Motor neuron (in vitro differentiated cells): Measurements from ENCODE around the gene ZFAND2A. TPM values are rescaled to one million over a fixed set of nuclear protein-coding genes. Genes with fewer than 3 reads are reported as not detected.

Experiments used
- ATAC-seq, 8 experiments: fragments of 200-7000 bp; cut with Tn5 transposase; replicated peaks in 6 of 8; 2 replicates each; pipeline ENCODE4 v1.8.0; 2021; ENCODE audit warnings: mild to moderate bottlenecking in 8 of 8, moderate library complexity in 8 of 8
- H3K27ac ChIP-seq, 2 donors: fragments of 250-450 bp; sonication (Bioruptor Pico); 2 replicates each; pipeline ENCODE4 v1.9.0; 2021; ENCODE audit warnings: antibody characterized with exemption in 2 of 2, mild to moderate bottlenecking in 2 of 2, moderate library complexity in 1 of 2
- H3K4me1 ChIP-seq, 2 donors: fragments of 250-450 bp; sonication (Bioruptor Pico); replicated peaks in 1 of 2; 2 replicates each; pipeline ENCODE4 v1.6.1; 2021; ENCODE audit warnings: antibody characterized with exemption in 2 of 2, mild to moderate bottlenecking in 2 of 2, moderate library complexity in 1 of 2
- H3K4me3 ChIP-seq, 5 donors: fragments of 250-450 bp; sonication (Bioruptor Pico); 2 replicates each; pipeline ENCODE4 v1.9.0; 2021; ENCODE audit warnings: antibody characterized with exemption in 5 of 5, mild to moderate bottlenecking in 5 of 5, moderate library complexity in 4 of 5
- WGBS, 10 experiments: fragments of 450-650 bp; shearing (Covaris generic); methylation state at CpG; one replicate each; pipeline ENCODE4 v1.0.0; 2022; 5-methylcytosine and 5-hydroxymethylcytosine counted together
- in situ Hi-C, 9 experiments: fragments of 400-800 bp; cut with MboI; loops; one replicate each; pipeline ENCODE4 v1.15.0; 2021; ENCODE audit warnings: low sequenced_read_pairs in 9 of 9, low pct_unique_long_range_greater_than_20kb in 2 of 9; ENCODE audit not compliant: unreplicated experiment in 9 of 9
- total RNA-seq, 8 experiments: library from RNA; unstranded; fragments of 300-600 nt; gene quantifications; 2 replicates each; pipeline versions ENCODE4 v1.2.3 to v1.2.4, GENCODE V29; 2022

The ZFAND2A gene
- total RNA-seq, 8 experiments from 2014 or later, result 14.7 to 68.5 (median 41.3) TPM

- H3K27ac ChIP-seq, result no peak overlapping the region
- peak in 1 of 8 experiments; percentile 43 for ATAC-seq
- H3K4me1 ChIP-seq, result peaks cover 33 to 38% of the 10 kb centered on the region in 2 donors
- WGBS, 10 experiments, result 88 to 100% (median 95%) methylated on average over 2 to 9 of the region's 13 CpGs
- no peak overlapping the region for H3K4me3 ChIP-seq
- in situ Hi-C loops, result no loop called here
Measured at GRCh38 chr7:1104516-1105179, 55.3 kb downstream of the ZFAND2A start.

GRCh38 chr7:1103789-1104515 lies 56.0 kb downstream of the ZFAND2A start:
- in situ Hi-C loops, result no loop called here
- peak in 2 of 8 experiments; percentile 5 to 8 for ATAC-seq
- WGBS, 10 experiments, result 90 to 100% (median 100%) methylated on average over 1 to 7 of the region's 21 CpGs; no CpG with 5 or more reads in 5 of the 10 experiments
- peak overlapping the region; percentile 19 to 30 for H3K27ac ChIP-seq
- H3K4me1 ChIP-seq, result peaks cover 33 to 38% of the 10 kb centered on the region in 2 donors
- no peak overlapping the region for H3K4me3 ChIP-seq

GRCh38 chr7:1103009-1103788 lies 56.8 kb downstream of the ZFAND2A start:
- ATAC-seq, result no peak
- 50 to 100% (median 88%) methylated on average over 1 to 13 of the region's 34 CpGs; no CpG with 5 or more reads in 2 of the 10 experiments for WGBS, 10 experiments
- peaks cover 33 to 38% of the 10 kb centered on the region in 2 donors for H3K4me1 ChIP-seq
- no peak overlapping the region for H3K27ac ChIP-seq
- no peak overlapping the region for H3K4me3 ChIP-seq
- in situ Hi-C loops, result no loop called here

Other genes starting within 250 kb of the ZFAND2A start
- 10 to 100 TPM in 1 of 8 experiments, 1 to 10 TPM in 7; 1.3 to 24.2 (median 3.7) TPM for gene ADAP1, start 205.5 kb downstream of the ZFAND2A start, total RNA-seq
- gene COX19, start 184.6 kb downstream of the ZFAND2A start, total RNA-seq, result 10 to 100 TPM in 5 of 8 experiments, 1 to 10 TPM in 3; 4.7 to 13.9 (median 10.3) TPM
- gene CYP2W1, start 177.0 kb downstream of the ZFAND2A start, total RNA-seq, result under 1 TPM in 7 of 8 experiments, not detected in 1; 0.05 to 0.77 (median 0.51) TPM
- gene GPR146, start 115.7 kb downstream of the ZFAND2A start, total RNA-seq, result 1 to 10 TPM in 7 of 8 experiments, under 1 TPM in 1; 1.00 to 4.6 (median 1.4) TPM
- gene GPER1, start 72.1 kb downstream of the ZFAND2A start, total RNA-seq, result 1 to 10 TPM in 4 of 8 experiments, under 1 TPM in 4; 0.43 to 3.6 (median 1.1) TPM
- under 1 TPM in 4 of 8 experiments, not detected in 4; 0.13 to 0.38 (median 0.18) TPM for gene UNCX, start 72.7 kb upstream of the ZFAND2A start, total RNA-seq